Keratinocyte (primary cell): ENCODE results near the gene GAB4.

ENCODE experiments used
- EZH2 ChIP-seq: IDR thresholded peaks from one replicate; pipeline ENCODE4 v1.6.1; 2012; ENCODE audit warnings: inconsistent platforms, mild to moderate bottlenecking, low read length, moderate library complexity
- TF ChIP-seq, protein P1 (sequence below), 3 experiments: IDR thresholded peaks in 1 of 3; conservative IDR thresholded peaks in 1 of 3; optimal IDR thresholded peaks in 1 of 3; 2 replicates in 2 of 3; 3 replicates in 1 of 3; pipeline versions ENCODE3 to v1.5.1; 2011; ENCODE audit warnings: low read length in 3 of 3, mild to moderate bottlenecking in 3 of 3, moderate library complexity in 2 of 3, control low read depth in 1 of 3, inconsistent platforms in 1 of 3; ENCODE audit not compliant: insufficient read depth in 2 of 3; ENCODE audit errors: extremely low read depth in 1 of 3

DNA sequence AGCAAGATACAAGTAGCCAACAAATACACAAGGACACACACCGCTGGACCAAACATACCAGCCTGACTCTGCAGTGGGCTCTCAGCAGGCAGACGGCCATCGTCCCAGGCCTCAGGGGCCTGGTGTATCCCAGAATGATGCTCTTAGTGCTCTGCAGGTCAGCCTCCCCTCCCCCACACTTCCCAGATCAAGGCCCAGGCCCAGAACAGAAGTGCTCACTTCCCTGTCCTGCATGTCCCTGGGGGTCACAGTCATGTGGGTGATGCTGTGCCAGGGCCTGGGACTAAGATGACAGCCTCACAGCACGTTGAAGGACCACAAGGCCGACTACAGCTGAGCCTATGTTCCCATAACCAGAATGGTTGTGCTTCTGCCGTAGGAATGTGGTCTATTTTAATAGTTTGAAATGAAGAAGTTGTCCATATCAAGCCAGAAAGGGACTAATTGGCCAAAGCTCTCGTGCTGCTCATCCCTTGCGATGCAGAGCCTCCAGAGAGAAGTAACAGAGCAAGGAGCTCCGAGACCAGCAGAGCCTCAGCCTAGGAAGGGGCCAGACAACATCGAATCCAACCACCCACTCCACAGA, 48.6 kb downstream of the GAB4 start:
- TF ChIP-seq, protein P1, sequence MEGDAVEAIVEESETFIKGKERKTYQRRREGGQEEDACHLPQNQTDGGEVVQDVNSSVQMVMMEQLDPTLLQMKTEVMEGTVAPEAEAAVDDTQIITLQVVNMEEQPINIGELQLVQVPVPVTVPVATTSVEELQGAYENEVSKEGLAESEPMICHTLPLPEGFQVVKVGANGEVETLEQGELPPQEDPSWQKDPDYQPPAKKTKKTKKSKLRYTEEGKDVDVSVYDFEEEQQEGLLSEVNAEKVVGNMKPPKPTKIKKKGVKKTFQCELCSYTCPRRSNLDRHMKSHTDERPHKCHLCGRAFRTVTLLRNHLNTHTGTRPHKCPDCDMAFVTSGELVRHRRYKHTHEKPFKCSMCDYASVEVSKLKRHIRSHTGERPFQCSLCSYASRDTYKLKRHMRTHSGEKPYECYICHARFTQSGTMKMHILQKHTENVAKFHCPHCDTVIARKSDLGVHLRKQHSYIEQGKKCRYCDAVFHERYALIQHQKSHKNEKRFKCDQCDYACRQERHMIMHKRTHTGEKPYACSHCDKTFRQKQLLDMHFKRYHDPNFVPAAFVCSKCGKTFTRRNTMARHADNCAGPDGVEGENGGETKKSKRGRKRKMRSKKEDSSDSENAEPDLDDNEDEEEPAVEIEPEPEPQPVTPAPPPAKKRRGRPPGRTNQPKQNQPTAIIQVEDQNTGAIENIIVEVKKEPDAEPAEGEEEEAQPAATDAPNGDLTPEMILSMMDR (optimal IDR thresholded peaks at IDR 0.05 in 1 of 3, IDR thresholded peaks at IDR 0.05 in 1 of 3, conservative IDR thresholded peaks at IDR 0.05 in 1 of 3; ENCODE audit: extremely low read depth in 1 of 3, insufficient read depth in 2 of 3, low read length in 3 of 3), result no peak
- no peak for TF ChIP-seq EZH2
